GM23338 (cell line): ENCODE measurements around the gene RXRB. TPM values are rescaled to one million over a fixed set of nuclear protein-coding genes. Genes with fewer than 3 reads are reported as not detected.

Source experiments
- ATAC-seq: fragments of 200-7000 bp; cut with Tn5 transposase; 3 replicates; pipeline ENCODE4 v1.9.1; 2020
- DNase-seq: peaks from one replicate; pipeline ENCODE4 v3.0.0-alpha.2; 2015; ENCODE audit warnings: low spot score
- H2AFZ ChIP-seq: fragments of 200-600 bp; sonication (generic); 2 replicates; pipeline ENCODE4 v1.8.0; 2016; ENCODE audit warnings: antibody characterized with exemption, mild to moderate bottlenecking, moderate library complexity
- H3F3A ChIP-seq: fragments of 200-600 bp; sonication (generic); replicated peaks from 2 replicates; pipeline ENCODE4 v1.8.0; 2017; ENCODE audit warnings: antibody characterized with exemption, mixed run types, low read depth
- H3K27ac ChIP-seq: fragments of 200-600 bp; sonication (generic); 2 replicates; pipeline ENCODE4 v1.6.1; 2016; ENCODE audit warnings: low read depth
- H3K27me3 ChIP-seq: fragments of 200-600 bp; sonication (generic); 2 replicates; pipeline ENCODE4 v1.8.0; 2016; ENCODE audit warnings: mild to moderate bottlenecking, mixed run types, moderate library complexity; ENCODE audit not compliant: insufficient read depth
- H3K36me3 ChIP-seq: fragments of 200-600 bp; sonication (generic); 2 replicates; pipeline ENCODE4 v1.8.0; 2016; ENCODE audit warnings: mild to moderate bottlenecking; ENCODE audit not compliant: insufficient read depth
- H3K4me1 ChIP-seq: fragments of 200-600 bp; sonication (generic); 2 replicates; pipeline ENCODE4 v1.8.0; 2016; ENCODE audit warnings: mild to moderate bottlenecking, moderate library complexity; ENCODE audit not compliant: insufficient read depth
- H3K4me2 ChIP-seq: fragments of 200-600 bp; sonication (generic); 2 replicates; pipeline ENCODE4 v1.7.1; 2017; ENCODE audit warnings: mixed run types
- H3K4me3 ChIP-seq: fragments of 200-600 bp; sonication (generic); 2 replicates; pipeline ENCODE4 v1.6.1; 2016; ENCODE audit warnings: mixed run types
- H3K79me2 ChIP-seq: fragments of 200-600 bp; sonication (generic); replicated peaks from 2 replicates; pipeline ENCODE4 v1.8.0; 2017; ENCODE audit warnings: mild to moderate bottlenecking; ENCODE audit not compliant: insufficient read depth
- H3K9me2 ChIP-seq: fragments of 200-600 bp; sonication (generic); 2 replicates; pipeline ENCODE4 v1.8.0; 2017; ENCODE audit not compliant: insufficient read depth
- H4K20me1 ChIP-seq: fragments of 200-600 bp; sonication (generic); replicated peaks from 2 replicates; pipeline ENCODE4 v1.8.0; 2017; ENCODE audit warnings: mild to moderate bottlenecking; ENCODE audit not compliant: insufficient read depth
- H3K27ac Mint-ChIP-seq: 2 replicates; pipeline ENCODE4 v1.8.0; 2020; ENCODE audit warnings: inconsistent platforms, mild to moderate bottlenecking, moderate library complexity, mixed read lengths
- H3K27me3 Mint-ChIP-seq: 3 replicates; pipeline ENCODE4 v1.8.0; 2022; ENCODE audit warnings: low read depth, mild to moderate bottlenecking, moderate library complexity, mixed read lengths, inconsistent platforms; ENCODE audit not compliant: insufficient read depth, poor library complexity
- H3K36me3 Mint-ChIP-seq: 3 replicates; pipeline ENCODE4 v1.8.0; 2021; ENCODE audit warnings: low read depth, mild to moderate bottlenecking, inconsistent platforms, moderate library complexity, mixed read lengths
- H3K4me1 Mint-ChIP-seq: 3 replicates; pipeline ENCODE4 v1.8.0; 2020; ENCODE audit warnings: mild to moderate bottlenecking, inconsistent platforms, mixed read lengths
- H3K4me3 Mint-ChIP-seq: 3 replicates; pipeline ENCODE4 v1.8.0; 2021; ENCODE audit warnings: moderate library complexity, mild to moderate bottlenecking, inconsistent platforms, mixed read lengths
- H3K9me3 Mint-ChIP-seq: 3 replicates; pipeline ENCODE4 v1.8.0; 2020; ENCODE audit warnings: moderate library complexity, mild to moderate bottlenecking, inconsistent platforms, mixed read lengths
- CREB1 ChIP-seq: fragments of 250-450 bp; sonication (Bioruptor Pico); IDR thresholded peaks from 2 replicates; pipeline ENCODE4 v1.5.0; 2020; ENCODE audit warnings: low read depth, mild to moderate bottlenecking, moderate library complexity
- EZH2 ChIP-seq: fragments of 200-600 bp; sonication (generic); IDR thresholded peaks from one replicate; pipeline ENCODE4 v1.8.0; 2017; ENCODE audit warnings: antibody characterized with exemption, mild to moderate bottlenecking, low read depth; ENCODE audit not compliant: unreplicated experiment
- EZH2phosphoT487 ChIP-seq: fragments of 200-600 bp; sonication (generic); IDR thresholded peaks from one replicate; pipeline ENCODE4 v1.8.1; 2018; ENCODE audit warnings: antibody characterized with exemption; ENCODE audit not compliant: unreplicated experiment
- JUNB ChIP-seq: IDR thresholded peaks from one replicate; pipeline ENCODE4 v1.6.1; 2016; ENCODE audit warnings: antibody characterized with exemption; ENCODE audit not compliant: unreplicated experiment
- NANOG ChIP-seq: IDR thresholded peaks from 2 replicates; pipeline ENCODE4 v1.6.1; 2016; ENCODE audit warnings: antibody characterized with exemption, borderline replicate concordance
- POLR2AphosphoS5 ChIP-seq: IDR thresholded peaks from 2 replicates; pipeline ENCODE4 v1.6.1; 2016; ENCODE audit warnings: antibody characterized with exemption, low read depth
- STAT1 ChIP-seq: IDR thresholded peaks from one replicate; pipeline ENCODE4 v1.6.1; 2016; ENCODE audit warnings: antibody characterized with exemption; ENCODE audit not compliant: unreplicated experiment
- ZNF114 ChIP-seq: fragments of 250-450 bp; sonication (Bioruptor Pico); IDR thresholded peaks from 2 replicates; pipeline ENCODE4 v1.5.0; 2020; ENCODE audit warnings: mild to moderate bottlenecking, moderate library complexity
- ZNF331 ChIP-seq: fragments of 250-450 bp; sonication (Bioruptor Pico); IDR thresholded peaks from 2 replicates; pipeline ENCODE4 v1.5.0; 2020; ENCODE audit warnings: low read depth, mild to moderate bottlenecking, moderate library complexity
- polyA plus RNA-seq: library from polyadenylated mRNA; unstranded; fragments of >200 nt; fragmentation: Nextera tagmentation; extraction: Ambion mirVana; gene quantifications from 2 replicates; pipeline ENCODE4 v1.2.1, GENCODE V29; 2016
- total RNA-seq: library from RNA; depleted of rRNA; stranded (reverse); fragments of >200 nt; shearing (Covaris generic); gene quantifications from 2 replicates; pipeline ENCODE4 v1.2.3, GENCODE V29; 2014
- TF ChIP-seq, protein P1 (sequence below), 2 experiments: fragments of 200-600 bp in 1 of 2; sonication (generic) in 1 of 2; conservative IDR thresholded peaks; 2 replicates each; pipeline versions ENCODE4 v1.5.1 to v1.6.1; 2016 to 2017; ENCODE audit warnings: antibody characterized with exemption in 2 of 2, low read depth in 2 of 2, mild to moderate bottlenecking in 2 of 2, moderate library complexity in 1 of 2
- TF ChIP-seq, protein P2 (sequence below): IDR thresholded peaks from 2 replicates; pipeline ENCODE4 v1.6.1; 2016; ENCODE audit warnings: antibody characterized with exemption
- TF ChIP-seq, protein P3 (sequence below): IDR thresholded peaks from one replicate; pipeline ENCODE4 v1.6.1; 2018; ENCODE audit warnings: antibody characterized with exemption; ENCODE audit not compliant: unreplicated experiment
- TF ChIP-seq, protein P4 (sequence below): fragments of 250-450 bp; sonication (Bioruptor Pico); IDR thresholded peaks from 2 replicates; pipeline ENCODE4 v1.5.0; 2020; ENCODE audit warnings: mild to moderate bottlenecking, moderate library complexity

The RXRB gene
- total and polyA plus RNA-seq, 2 experiments from 2014 or later: 6.9 to 11.6 TPM

DNA sequence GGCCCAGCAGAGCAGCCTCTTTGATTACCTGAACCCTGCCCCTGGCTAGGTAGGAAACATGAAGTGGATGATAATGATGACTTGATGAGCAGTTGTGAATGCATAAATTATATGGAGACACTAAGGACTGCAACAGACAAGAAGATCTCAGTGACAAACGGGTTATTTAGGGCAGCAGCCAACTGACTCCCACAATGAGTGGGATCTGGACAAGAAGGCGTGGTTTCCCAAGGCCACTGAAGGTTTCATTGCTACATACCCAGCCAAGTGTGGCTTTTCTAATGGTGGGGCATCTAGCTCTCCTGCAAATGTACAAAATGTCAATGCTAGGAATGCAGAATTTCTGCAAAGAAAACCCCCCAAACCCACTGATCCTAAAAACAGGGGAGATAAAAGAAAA, 37.3 kb upstream of the RXRB start:
- TF ChIP-seq ZNF114 (no peak), JUNB (no peak), CREB1 (CRISPR knock-in tag) (no peak), STAT1 (no peak), NANOG (no peak), POLR2AphosphoS5 (no peak), ZNF331 (CRISPR knock-in tag) (no peak), EZH2phosphoT487 (no peak), EZH2 (no peak)
- TF ChIP-seq, protein P1, sequence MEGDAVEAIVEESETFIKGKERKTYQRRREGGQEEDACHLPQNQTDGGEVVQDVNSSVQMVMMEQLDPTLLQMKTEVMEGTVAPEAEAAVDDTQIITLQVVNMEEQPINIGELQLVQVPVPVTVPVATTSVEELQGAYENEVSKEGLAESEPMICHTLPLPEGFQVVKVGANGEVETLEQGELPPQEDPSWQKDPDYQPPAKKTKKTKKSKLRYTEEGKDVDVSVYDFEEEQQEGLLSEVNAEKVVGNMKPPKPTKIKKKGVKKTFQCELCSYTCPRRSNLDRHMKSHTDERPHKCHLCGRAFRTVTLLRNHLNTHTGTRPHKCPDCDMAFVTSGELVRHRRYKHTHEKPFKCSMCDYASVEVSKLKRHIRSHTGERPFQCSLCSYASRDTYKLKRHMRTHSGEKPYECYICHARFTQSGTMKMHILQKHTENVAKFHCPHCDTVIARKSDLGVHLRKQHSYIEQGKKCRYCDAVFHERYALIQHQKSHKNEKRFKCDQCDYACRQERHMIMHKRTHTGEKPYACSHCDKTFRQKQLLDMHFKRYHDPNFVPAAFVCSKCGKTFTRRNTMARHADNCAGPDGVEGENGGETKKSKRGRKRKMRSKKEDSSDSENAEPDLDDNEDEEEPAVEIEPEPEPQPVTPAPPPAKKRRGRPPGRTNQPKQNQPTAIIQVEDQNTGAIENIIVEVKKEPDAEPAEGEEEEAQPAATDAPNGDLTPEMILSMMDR (conservative IDR thresholded peaks at IDR 0.05; ENCODE audit: low read depth in 2 of 2): no peak
- TF ChIP-seq, protein P2, sequence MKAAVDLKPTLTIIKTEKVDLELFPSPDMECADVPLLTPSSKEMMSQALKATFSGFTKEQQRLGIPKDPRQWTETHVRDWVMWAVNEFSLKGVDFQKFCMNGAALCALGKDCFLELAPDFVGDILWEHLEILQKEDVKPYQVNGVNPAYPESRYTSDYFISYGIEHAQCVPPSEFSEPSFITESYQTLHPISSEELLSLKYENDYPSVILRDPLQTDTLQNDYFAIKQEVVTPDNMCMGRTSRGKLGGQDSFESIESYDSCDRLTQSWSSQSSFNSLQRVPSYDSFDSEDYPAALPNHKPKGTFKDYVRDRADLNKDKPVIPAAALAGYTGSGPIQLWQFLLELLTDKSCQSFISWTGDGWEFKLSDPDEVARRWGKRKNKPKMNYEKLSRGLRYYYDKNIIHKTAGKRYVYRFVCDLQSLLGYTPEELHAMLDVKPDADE: no peak
- TF ChIP-seq, protein P3, sequence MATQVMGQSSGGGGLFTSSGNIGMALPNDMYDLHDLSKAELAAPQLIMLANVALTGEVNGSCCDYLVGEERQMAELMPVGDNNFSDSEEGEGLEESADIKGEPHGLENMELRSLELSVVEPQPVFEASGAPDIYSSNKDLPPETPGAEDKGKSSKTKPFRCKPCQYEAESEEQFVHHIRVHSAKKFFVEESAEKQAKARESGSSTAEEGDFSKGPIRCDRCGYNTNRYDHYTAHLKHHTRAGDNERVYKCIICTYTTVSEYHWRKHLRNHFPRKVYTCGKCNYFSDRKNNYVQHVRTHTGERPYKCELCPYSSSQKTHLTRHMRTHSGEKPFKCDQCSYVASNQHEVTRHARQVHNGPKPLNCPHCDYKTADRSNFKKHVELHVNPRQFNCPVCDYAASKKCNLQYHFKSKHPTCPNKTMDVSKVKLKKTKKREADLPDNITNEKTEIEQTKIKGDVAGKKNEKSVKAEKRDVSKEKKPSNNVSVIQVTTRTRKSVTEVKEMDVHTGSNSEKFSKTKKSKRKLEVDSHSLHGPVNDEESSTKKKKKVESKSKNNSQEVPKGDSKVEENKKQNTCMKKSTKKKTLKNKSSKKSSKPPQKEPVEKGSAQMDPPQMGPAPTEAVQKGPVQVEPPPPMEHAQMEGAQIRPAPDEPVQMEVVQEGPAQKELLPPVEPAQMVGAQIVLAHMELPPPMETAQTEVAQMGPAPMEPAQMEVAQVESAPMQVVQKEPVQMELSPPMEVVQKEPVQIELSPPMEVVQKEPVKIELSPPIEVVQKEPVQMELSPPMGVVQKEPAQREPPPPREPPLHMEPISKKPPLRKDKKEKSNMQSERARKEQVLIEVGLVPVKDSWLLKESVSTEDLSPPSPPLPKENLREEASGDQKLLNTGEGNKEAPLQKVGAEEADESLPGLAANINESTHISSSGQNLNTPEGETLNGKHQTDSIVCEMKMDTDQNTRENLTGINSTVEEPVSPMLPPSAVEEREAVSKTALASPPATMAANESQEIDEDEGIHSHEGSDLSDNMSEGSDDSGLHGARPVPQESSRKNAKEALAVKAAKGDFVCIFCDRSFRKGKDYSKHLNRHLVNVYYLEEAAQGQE: no peak
- TF ChIP-seq, protein P4, sequence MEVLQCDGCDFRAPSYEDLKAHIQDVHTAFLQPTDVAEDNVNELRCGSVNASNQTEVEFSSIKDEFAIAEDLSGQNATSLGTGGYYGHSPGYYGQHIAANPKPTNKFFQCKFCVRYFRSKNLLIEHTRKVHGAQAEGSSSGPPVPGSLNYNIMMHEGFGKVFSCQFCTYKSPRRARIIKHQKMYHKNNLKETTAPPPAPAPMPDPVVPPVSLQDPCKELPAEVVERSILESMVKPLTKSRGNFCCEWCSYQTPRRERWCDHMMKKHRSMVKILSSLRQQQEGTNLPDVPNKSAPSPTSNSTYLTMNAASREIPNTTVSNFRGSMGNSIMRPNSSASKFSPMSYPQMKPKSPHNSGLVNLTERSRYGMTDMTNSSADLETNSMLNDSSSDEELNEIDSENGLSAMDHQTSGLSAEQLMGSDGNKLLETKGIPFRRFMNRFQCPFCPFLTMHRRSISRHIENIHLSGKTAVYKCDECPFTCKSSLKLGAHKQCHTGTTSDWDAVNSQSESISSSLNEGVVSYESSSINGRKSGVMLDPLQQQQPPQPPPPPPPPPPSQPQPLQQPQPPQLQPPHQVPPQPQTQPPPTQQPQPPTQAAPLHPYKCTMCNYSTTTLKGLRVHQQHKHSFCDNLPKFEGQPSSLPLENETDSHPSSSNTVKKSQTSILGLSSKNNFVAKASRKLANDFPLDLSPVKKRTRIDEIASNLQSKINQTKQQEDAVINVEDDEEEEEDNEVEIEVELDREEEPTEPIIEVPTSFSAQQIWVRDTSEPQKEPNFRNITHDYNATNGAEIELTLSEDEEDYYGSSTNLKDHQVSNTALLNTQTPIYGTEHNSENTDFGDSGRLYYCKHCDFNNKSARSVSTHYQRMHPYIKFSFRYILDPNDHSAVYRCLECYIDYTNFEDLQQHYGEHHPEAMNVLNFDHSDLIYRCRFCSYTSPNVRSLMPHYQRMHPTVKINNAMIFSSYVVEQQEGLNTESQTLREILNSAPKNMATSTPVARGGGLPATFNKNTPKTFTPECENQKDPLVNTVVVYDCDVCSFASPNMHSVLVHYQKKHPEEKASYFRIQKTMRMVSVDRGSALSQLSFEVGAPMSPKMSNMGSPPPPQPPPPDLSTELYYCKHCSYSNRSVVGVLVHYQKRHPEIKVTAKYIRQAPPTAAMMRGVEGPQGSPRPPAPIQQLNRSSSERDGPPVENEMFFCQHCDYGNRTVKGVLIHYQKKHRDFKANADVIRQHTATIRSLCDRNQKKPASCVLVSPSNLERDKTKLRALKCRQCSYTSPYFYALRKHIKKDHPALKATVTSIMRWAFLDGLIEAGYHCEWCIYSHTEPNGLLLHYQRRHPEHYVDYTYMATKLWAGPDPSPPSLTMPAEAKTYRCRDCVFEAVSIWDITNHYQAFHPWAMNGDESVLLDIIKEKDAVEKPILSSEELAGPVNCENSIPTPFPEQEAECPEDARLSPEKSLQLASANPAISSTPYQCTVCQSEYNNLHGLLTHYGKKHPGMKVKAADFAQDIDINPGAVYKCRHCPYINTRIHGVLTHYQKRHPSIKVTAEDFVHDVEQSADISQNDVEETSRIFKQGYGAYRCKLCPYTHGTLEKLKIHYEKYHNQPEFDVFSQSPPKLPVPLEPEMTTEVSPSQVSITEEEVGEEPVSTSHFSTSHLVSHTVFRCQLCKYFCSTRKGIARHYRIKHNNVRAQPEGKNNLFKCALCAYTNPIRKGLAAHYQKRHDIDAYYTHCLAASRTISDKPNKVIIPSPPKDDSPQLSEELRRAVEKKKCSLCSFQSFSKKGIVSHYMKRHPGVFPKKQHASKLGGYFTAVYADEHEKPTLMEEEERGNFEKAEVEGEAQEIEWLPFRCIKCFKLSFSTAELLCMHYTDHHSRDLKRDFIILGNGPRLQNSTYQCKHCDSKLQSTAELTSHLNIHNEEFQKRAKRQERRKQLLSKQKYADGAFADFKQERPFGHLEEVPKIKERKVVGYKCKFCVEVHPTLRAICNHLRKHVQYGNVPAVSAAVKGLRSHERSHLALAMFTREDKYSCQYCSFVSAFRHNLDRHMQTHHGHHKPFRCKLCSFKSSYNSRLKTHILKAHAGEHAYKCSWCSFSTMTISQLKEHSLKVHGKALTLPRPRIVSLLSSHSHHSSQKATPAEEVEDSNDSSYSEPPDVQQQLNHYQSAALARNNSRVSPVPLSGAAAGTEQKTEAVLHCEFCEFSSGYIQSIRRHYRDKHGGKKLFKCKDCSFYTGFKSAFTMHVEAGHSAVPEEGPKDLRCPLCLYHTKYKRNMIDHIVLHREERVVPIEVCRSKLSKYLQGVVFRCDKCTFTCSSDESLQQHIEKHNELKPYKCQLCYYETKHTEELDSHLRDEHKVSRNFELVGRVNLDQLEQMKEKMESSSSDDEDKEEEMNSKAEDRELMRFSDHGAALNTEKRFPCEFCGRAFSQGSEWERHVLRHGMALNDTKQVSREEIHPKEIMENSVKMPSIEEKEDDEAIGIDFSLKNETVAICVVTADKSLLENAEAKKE (CRISPR knock-in tag): no peak
- Histone ChIP-seq H3K4me2 (no peak overlapping the region), H3F3A (no peaks in the 10 kb centered on the region), H3K4me1 (peaks cover 9% of the 10 kb centered on the region), H3K79me2 (no peaks in the 10 kb centered on the region), H3K4me3 (no peak overlapping the region), H4K20me1 (no peaks in the 10 kb centered on the region), H3K36me3 (no peaks in the 10 kb centered on the region), H3K9me2 (peaks cover 5% of the 10 kb centered on the region; the same call in 1 of the 2 replicates), H3K27ac (no peak overlapping the region), H2AFZ (no peak overlapping the region), H3K27me3 (peaks cover 19% of the 10 kb centered on the region; the same call in 1 of the 2 replicates)
- no peaks in the 10 kb centered on the region for H3K36me3 Mint-ChIP-seq
- H3K27me3 Mint-ChIP-seq: peaks cover 11% of the 10 kb centered on the region
- H3K9me3 Mint-ChIP-seq: no peaks in the 10 kb centered on the region
- no peak for DNase-seq
- no peak overlapping the region for H3K27ac Mint-ChIP-seq
- no peak for ATAC-seq
- no peak overlapping the region for H3K4me3 Mint-ChIP-seq
- H3K4me1 Mint-ChIP-seq: peaks cover 14% of the 10 kb centered on the region
